Measurements from ENCODE around the gene SLX9.

Gene SLX9

GRCh38 chr21:44985441-44986401, 45.9 kb downstream of the SLX9 start:
- Histone ChIP-seq H3K9ac (ENCODE audit: low read depth, low read length) (no peak overlapping the region), H3K4me1 (ENCODE audit: insufficient read depth, low read length) (peaks cover 28% of the 10 kb centered on the region), H3K4me3 (ENCODE audit: low read depth in 1 of 2, low read length in 2 of 2) (no peak overlapping the region), H3K79me2 (ENCODE audit: insufficient read depth, low read length) (no peaks in the 10 kb centered on the region), H3K27ac (ENCODE audit: low read length) (no peak overlapping the region), H3K4me2 (ENCODE audit: insufficient read depth, low read length) (no peak overlapping the region), H4K20me1 (ENCODE audit: insufficient read depth, low read length) (peaks cover 13% of the 10 kb centered on the region; the same call in 1 of the 2 replicates), H2AFZ (ENCODE audit: low read depth, low read length) (no peak overlapping the region), H3K9me3 (ENCODE audit: insufficient read depth, low read length, severe bottlenecking) (no peaks in the 10 kb centered on the region), H3K27me3 (ENCODE audit: insufficient read depth, low read length, poor library complexity) (no peaks in the 10 kb centered on the region), H3K36me3 (ENCODE audit: insufficient read depth, low read length) (no peaks in the 10 kb centered on the region)
- ATAC-seq (ENCODE audit: insufficient read depth, low read depth), result no peak
- no peak for TF ChIP-seq CTCF (IDR thresholded peaks at IDR 0.05; ENCODE audit: borderline replicate concordance, extremely low read depth, low read length, poor library complexity, severe bottlenecking)
- TF ChIP-seq EZH2 (IDR thresholded peaks at IDR 0.05; ENCODE audit: borderline replicate concordance, low read depth, low read length, severe bottlenecking), result no peak
- DNase-seq, result no peak

- no peaks in the 10 kb centered on the region for H3K36me3 ChIP-seq (ENCODE audit: insufficient read depth, low read length)
- TF ChIP-seq CTCF (IDR thresholded peaks at IDR 0.05; ENCODE audit: borderline replicate concordance, extremely low read depth, low read length, poor library complexity, severe bottlenecking), result no peak
- no peak for TF ChIP-seq EZH2 (IDR thresholded peaks at IDR 0.05; ENCODE audit: borderline replicate concordance, low read depth, low read length, severe bottlenecking)
- H3K9me3 ChIP-seq (ENCODE audit: insufficient read depth, low read length, severe bottlenecking), result no peaks in the 10 kb centered on the region
- no peak for ATAC-seq (ENCODE audit: insufficient read depth, low read depth)
- DNase-seq, result no peak
- H3K4me3 ChIP-seq (ENCODE audit: low read depth in 1 of 2, low read length in 2 of 2), result no peak overlapping the region
- no peak overlapping the region for H3K27ac ChIP-seq (ENCODE audit: low read length)
- peaks cover 13% of the 10 kb centered on the region; the same call in 1 of the 2 replicates for H4K20me1 ChIP-seq (ENCODE audit: insufficient read depth, low read length)
- no peaks in the 10 kb centered on the region for H3K79me2 ChIP-seq (ENCODE audit: insufficient read depth, low read length)
- no peak overlapping the region for H3K4me2 ChIP-seq (ENCODE audit: insufficient read depth, low read length)
- peaks cover 28% of the 10 kb centered on the region for H3K4me1 ChIP-seq (ENCODE audit: insufficient read depth, low read length)
- no peaks in the 10 kb centered on the region for H3K27me3 ChIP-seq (ENCODE audit: insufficient read depth, low read length, poor library complexity)
- H2AFZ ChIP-seq (ENCODE audit: low read depth, low read length), result no peak overlapping the region
- no peak overlapping the region for H3K9ac ChIP-seq (ENCODE audit: low read depth, low read length)
These were observed 46.9 kb downstream of the SLX9 start for GRCh38 chr21:44986471-44987291.

GRCh38 chr21:44987301-44987885, 47.6 kb downstream of the SLX9 start:
- H3K27me3 ChIP-seq (ENCODE audit: insufficient read depth, low read length, poor library complexity), result no peaks in the 10 kb centered on the region
- H2AFZ ChIP-seq (ENCODE audit: low read depth, low read length), result no peak overlapping the region
- no peak for DNase-seq
- no peaks in the 10 kb centered on the region for H3K36me3 ChIP-seq (ENCODE audit: insufficient read depth, low read length)
- H3K4me3 ChIP-seq (ENCODE audit: low read depth in 1 of 2, low read length in 2 of 2), result no peak overlapping the region
- ATAC-seq (ENCODE audit: insufficient read depth, low read depth), result no peak
- no peak overlapping the region for H3K9ac ChIP-seq (ENCODE audit: low read depth, low read length)
- H3K79me2 ChIP-seq (ENCODE audit: insufficient read depth, low read length), result no peaks in the 10 kb centered on the region
- peaks cover 13% of the 10 kb centered on the region; the same call in 1 of the 2 replicates for H4K20me1 ChIP-seq (ENCODE audit: insufficient read depth, low read length)
- no peak overlapping the region for H3K4me2 ChIP-seq (ENCODE audit: insufficient read depth, low read length)
- peaks cover 28% of the 10 kb centered on the region for H3K4me1 ChIP-seq (ENCODE audit: insufficient read depth, low read length)
- TF ChIP-seq CTCF (IDR thresholded peaks at IDR 0.05; ENCODE audit: borderline replicate concordance, extremely low read depth, low read length, poor library complexity, severe bottlenecking) (no peak), EZH2 (IDR thresholded peaks at IDR 0.05; ENCODE audit: borderline replicate concordance, low read depth, low read length, severe bottlenecking) (no peak)
- H3K9me3 ChIP-seq (ENCODE audit: insufficient read depth, low read length, severe bottlenecking), result no peaks in the 10 kb centered on the region
- no peak overlapping the region for H3K27ac ChIP-seq (ENCODE audit: low read length)

Measured in DND-41 (cell line).